Mucosa of gallbladder (tissue), 1 donor: ENCODE data around the gene BMERB1. TPM values are rescaled to one million over a fixed set of nuclear protein-coding genes. Genes with fewer than 3 reads are reported as not detected.
A peak's percentile ranks its signal among the peaks of the same experiment; 100 is the strongest.
"Not testable (repeated sequence)": the region's sequence is repeated elsewhere in the genome, so short reads cannot be mapped to it uniquely, and the experiment has no call there.

Experiments used
- DNase-seq: peaks from one replicate; pipeline ENCODE4 v3.0.0-alpha.2; 2020; ENCODE audit warnings: low spot score
- total RNA-seq: library from RNA; stranded (reverse); gene quantifications from one replicate; pipeline ENCODE4 v1.2.1, GENCODE V29; 2021
- donor health status: DM: no; HTN: no; CAD: no.

BMERB1 gene
- total RNA-seq, 1 donor from 2014 or later, result 67.0 TPM

DNA sequence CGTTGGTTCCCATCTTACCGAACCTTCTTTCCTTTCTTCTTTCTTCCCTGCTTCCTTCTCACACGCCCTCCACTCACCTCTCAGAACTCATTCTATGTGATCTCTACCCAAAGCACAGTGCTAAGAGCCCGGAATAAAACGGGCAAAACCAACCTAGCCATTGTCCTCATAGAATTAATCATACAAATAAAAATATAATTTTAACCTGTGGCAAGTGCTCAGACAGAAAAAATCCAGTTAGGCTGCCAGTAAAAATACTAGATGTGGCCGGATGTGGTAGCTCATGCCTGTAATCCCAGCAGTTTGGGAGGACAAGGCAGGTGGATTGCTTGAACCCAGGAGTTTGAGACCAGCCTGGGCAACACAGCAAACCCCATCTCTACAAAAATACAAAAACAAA, 27.0 kb downstream of the BMERB1 start:
- no peak for DNase-seq

DNA sequence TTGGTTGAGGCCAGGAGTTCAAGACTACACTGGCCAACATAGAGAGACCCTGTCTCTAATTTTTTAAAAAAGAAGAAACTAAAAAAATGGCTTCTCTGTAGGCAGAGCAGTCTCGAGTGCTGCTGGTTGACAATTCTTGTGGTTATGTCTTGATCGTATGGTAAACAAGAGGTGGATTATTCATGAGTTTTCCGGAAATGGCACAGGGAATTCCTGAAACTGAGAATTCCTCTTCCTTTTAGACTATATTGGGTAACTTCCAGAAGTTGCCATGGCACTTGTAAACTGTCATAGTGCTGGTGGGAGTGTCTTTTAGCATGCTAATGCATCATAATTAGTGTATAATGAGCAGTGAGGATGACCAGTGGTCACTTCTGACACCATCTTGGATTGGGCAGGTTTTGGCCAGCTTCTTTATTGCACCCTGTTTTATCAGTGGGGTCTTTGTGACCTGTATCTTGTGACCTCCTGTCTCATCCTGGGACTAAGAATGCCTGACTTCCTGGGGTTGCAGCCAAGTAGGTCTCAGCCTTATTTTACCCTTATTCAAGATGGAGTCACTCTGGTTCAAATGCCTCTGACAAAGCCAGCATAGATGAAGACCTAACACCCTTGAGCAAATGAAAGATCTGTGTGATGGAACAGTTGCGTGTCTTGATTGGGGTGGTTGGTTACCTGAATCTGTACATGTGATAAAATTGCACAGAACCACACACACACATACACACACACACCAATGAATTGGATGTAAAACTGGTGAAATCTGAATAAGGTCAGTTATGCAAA, 30.2 kb downstream of the BMERB1 start:
- DNase-seq, result no peak

DNA sequence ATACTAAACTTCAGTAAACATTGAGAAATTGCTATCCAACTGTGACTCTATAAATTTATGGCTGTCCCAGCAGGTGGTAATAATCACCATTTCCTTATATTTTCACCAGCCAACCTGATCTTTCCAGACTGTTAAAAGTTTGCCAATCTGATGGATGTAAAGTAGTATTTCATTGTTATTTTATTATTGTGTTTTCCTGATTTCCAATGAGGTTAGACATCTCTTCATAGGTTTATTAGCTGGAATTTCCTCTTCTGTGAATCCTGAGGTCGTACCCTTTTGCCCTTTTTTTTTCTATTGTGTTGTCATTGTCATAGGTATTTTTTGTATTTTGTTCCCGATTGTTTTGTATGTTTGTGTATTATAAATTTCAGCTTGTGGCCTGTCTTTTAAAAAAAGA, 31.7 kb downstream of the BMERB1 start:
- DNase-seq, result no peak

DNA sequence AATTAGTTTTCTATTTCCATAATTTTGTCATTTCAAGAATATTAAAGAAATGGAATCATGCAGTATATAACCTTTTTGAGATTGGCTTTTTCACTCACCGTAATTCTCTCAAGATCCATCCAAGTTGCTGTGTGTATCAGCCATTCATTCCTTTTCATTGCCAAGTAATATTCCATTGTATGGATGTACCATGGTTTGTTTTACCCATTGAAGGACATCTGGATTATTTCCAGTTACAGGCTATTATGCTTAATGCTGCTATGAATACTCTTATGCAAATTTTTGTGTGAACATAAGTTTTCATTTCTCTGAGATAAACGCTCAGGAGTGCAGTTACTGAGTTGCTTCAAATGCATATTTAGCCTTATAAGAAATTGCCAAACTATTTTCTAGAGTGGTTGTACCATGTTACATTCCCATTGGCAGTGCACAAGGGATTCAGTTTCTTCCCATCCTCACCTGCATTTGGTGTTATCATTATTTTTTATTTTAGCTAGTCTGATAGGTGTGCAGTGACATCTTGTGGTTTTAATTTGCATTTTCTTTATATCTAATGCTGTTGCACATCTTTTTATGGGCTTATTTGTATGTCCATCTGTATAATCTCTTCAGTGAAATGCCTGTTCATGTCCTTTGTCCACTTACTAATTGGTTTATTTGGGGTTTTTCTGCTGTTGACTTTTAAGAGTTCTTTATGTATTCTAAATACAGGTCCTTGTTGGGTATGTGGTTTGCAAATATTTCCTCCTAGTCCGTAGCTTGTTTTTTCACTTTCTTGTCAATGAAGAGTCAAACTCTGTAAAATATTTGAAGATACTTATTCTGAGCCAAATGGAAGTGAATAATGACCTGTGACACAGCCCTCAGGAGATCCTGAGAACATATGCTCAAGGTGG, 32.7 kb downstream of the BMERB1 start:
- no peak for DNase-seq

DNA sequence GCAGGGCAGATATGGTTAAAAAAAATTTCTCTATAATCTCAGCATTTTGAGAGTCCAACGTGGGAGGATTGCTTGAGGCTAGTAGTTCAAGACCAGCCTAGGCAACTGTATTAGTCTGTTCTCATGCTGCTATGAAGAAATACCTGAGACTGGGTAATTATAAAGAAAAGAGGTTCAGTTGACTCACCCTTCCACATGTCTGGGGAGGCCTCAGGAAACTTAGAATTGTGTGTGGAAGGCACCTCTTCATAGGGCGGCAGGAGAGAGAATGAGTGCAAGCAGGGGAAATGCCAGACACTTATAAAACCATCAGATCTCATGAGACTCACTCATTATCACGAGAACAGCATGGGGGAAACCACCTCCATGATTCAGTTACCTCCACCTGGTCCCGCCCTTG, 42.6 kb downstream of the BMERB1 start:
- DNase-seq, result not testable (repeated sequence)

DNA sequence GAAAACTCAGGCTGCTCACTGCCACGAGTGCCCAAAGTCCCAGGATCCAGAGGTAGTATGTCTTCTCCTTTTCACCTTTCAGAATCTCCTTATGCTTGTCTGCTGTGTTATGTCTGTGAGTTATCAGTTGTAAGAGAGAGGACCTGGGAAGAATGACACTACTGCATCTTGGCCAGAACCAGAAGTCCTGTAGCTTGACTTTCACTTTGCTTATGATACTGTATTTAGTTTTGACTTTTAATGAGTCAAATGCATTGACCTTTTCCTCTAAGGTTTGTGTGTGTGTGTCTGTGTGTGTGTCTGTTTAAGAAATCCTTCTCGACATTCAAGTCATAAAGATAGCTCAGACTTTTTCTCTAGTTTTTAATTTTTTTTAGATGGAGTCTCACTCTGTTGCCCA, 43.4 kb downstream of the BMERB1 start:
- DNase-seq, result no peak

DNA sequence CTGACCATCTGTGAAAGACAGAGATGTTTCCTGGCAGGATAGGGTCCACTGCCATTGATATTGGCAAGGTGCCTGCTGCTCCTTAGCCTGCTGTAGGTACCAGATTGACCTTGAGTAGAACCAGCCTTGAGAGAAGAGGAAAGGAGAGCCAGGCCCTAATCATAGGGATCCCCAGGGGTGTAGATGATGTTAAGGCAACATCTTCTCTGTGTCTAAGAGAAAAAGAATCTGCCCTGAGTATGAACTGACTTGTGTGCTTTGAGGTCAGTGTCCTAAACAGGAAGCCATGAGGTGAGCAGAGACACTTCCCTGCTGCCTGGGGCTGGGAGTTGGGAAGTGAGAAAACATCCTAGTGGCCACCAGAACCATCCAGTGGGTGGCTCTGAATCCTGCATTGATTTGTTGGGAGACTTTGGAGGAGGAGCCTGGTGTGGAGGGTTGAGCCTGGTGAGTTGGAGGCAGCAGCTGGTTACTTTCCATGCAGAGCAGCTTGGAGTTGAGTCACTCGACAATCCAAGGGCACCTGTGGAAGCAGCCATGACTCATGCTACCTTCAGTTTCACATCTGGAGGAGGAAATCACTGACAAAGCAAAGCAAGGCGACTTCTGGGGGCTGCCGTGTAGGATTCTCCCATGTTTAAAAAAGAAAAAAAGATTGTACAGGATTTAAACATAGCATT, 47.8 kb downstream of the BMERB1 start:
- peak; percentile 89 for DNase-seq

DNA sequence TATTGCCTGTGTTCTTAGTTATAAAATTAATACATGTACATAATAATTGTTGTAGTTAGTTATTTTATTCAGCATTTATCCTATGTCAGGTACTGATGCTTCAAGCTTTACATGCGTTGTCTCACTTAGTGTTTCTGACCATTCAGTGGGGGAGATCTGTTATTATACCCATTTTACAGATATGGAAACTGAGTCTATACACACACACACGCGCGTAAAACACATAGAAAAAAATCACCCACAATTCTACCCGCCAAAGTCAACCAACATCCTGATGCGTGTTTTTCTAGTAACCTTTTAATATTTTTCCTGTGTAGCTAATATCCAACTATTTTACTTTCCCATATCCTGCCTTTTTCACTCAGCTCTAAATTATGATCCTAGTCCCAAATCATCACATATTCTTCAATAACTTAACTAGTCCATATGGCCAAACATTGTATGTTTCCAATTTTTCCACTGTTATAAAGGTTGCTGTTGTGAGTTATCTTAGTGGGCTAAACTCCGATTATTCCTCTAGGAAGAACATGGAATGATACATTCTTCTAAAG, 48.4 kb downstream of the BMERB1 start:
- no peak for DNase-seq

DNA sequence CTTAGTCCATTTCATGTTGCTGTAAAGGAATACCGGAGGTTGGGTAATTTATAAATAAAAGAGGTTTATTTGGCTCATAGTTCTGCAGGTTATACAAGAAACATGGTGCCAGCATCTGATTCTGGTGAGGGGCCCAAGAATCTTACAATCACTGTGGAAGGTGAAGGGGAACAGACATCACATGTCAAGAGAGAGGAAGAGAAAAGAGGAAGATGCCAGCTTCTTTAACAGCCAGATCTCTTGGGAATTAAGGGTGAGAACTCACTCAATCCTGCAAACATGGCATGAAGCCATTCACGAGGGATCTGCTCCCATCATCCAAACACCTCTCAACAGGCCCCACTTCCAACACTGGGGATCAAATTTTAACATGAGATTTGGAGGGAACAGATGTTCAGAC, 49.5 kb downstream of the BMERB1 start:
- DNase-seq, result no peak

DNA sequence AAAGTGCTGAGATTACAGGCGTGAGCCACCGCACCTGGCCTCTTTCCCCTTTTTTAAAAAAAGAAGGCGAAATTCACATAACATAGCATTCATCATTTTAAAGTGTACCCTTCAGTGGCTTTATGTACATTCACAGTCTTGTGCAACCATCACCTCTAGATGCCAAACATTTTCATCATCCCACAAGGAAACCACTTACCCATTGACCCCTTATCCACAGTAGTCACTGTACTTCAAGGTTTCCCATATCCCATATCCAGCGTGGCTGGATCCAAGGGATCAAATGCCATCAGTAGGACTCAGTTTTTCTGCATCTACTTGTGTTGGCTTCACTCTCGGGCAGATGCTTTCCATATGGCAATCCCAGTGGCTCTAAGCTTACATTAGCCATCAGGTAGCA, 50.3 kb downstream of the BMERB1 start:
- DNase-seq, result no peak

DNA sequence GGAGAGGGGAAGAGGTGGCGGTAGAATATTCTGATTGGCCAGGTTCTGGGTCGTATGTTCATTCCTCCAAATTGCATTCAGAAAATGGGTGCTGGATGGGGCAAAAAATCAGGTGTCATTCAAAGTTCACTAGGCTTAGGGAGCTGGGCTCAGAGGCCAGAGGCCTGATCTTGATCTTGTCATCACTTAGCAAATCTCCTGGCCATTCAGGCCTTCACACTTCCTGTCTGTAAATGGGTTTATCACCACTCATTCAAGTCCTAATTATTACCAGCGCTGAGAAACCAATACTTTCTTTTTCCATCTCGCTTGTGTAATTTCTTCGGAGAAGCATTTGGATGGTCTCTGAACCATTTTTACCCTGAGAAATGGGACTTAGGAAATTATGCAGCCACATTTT, 50.8 kb downstream of the BMERB1 start:
- DNase-seq, result no peak

DNA sequence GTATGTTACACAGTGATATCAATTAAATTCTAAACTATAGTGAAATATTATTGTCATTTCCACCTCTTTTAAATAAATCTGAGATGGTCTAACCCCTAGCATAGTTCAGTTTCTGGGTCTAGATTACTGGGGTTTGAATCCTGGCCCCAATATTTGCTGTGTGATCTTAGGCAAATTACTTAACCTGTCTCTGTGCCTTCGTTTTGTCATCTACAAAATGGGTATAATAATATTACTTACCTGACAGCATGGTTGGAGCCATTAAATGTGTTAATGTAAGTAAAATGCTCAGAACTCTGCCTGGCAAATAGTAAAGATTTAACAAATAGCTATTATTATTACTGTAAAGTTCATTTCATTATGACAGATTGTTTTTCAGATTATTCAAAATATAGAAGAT, 52.3 kb downstream of the BMERB1 start:
- DNase-seq, result no peak

DNA sequence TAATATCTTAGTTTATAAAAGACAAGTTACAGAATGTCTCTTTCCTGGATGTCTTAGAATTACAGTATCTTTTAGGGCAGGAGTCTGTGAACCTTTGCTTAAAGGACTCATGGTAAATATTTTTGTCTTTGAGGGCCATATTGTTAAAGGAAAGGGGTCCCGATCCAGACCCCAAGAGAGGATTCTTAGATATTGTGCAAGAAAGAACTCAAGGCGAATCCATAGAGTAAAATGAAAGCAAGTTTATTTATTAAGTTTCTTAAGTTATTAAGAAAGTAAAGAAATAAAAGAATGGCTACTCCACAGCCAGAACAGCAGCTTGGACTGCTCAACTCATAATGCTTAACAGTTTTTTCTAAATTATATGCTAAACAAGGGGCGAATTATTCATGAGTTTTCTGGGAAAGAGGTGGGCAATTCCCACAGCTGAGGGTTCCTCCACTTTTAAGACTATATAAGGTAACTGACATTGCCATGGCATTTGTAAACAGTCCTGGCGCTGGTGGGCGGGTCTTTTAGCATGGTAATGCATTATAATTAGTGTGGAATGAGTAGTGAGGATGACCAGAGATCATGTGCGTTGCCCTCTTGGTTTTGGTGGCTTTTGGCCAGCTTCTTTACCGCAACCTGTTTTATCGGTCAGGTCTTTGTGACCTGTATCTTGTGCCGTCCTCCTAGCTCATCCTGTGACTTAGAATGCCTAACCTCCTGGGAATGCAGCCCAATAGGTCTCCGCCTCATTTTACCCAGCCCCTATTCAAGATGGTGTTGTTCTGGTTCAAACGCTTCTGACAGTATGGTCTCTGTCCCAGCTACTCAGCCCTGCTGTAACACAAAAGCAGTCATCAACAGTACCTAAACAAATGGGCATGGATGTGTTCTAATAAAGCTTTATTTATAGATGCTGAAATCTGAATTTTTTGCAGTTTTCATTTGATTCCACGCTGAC, 53.2 kb downstream of the BMERB1 start:
- DNase-seq, result no peak

DNA sequence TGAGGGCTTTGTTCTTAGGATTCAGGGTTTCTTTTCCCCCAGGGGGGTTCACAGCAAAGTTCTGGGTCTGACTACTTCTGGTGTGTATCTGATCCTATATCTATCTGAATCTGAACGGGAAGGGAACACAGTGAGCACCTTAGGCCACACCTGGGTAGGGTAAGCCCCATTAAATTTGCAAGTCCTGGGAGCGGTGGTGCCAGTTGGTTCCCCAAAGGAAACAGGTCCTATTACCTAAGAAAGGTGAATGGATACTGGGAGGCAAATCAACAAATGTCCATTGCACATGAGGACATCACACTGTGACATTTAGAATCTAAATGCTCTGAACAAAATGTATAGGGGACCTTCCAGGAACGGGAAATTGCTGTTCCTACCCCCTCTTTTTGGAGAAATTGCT, 54.6 kb downstream of the BMERB1 start:
- DNase-seq, result no peak

DNA sequence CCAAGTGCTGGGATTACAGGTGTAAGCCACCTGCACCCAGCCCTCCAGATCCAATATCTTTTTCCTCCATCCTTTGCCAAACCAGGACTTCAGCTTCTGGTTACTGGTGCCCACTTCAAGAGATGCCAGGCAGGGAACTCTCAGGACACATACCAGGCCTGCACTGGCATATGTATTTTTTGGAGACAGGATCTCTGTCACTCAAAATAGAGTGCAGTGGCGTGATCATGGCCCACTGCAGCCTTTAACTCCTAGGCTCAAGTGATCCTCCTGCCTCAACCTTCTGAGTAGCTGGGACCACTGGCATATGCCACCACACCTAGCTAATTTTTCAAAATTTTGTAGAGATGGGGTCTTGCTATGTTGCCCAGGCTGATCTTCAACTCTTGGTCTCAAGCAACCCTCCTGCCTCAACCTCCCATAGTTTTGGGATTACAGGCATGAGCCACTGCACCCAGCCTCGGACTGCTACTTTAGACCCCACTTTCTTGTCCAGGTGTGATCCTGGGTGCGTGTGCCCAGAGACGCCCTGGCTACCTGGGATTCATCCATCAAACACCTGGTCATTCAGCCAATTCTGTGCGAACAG, 55.8 kb downstream of the BMERB1 start:
- DNase-seq, result no peak

DNA sequence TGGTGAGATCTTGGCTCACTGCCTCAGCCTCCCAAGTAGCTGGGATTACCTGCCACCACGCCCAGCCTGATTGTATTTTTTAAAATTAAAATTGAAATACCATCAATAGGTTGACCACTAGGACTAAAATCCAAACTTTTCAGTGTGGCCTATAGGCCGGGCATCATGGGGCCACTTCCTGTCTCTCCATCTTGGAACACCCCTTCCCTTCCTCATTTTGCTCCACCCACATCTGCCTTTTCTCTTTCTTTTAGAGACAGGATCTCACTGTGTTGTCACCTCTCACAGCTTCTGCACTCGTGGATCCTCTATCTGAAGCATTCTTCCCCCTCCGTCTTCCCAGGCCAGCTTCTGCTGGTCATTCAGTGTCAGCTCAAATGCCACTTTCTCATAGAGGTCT, 57.0 kb downstream of the BMERB1 start:
- DNase-seq, result no peak

DNA sequence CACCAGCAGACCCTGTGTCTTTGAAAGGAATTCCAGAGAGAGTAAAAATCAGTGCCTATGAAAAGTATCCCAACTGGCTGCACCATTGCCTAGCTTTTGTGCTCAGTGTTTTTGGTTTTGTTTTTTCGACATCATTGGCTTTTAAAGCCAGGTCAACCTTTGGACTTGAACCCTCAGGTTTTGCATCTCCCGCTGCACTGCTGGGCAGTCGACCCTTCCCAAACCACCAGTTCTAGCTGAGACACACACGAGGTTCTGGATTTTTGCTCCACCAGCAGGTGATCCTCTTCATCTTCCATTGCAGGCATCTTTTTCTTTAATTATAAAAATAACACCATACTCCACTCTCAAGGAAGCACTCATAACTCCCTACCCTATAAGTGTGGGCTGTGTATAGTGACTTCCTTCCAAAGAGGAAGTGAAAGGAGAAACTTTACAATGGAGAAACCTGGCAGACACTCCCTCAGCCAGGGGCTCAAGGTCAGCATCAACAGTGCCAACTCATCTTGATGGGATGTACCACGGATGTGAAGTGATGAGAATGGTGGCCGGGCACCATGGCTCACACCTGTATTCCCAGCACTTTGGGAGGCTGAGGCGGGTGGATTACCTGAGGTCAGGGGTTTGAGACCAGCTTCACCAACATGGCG, 57.8 kb downstream of the BMERB1 start:
- no peak for DNase-seq

DNA sequence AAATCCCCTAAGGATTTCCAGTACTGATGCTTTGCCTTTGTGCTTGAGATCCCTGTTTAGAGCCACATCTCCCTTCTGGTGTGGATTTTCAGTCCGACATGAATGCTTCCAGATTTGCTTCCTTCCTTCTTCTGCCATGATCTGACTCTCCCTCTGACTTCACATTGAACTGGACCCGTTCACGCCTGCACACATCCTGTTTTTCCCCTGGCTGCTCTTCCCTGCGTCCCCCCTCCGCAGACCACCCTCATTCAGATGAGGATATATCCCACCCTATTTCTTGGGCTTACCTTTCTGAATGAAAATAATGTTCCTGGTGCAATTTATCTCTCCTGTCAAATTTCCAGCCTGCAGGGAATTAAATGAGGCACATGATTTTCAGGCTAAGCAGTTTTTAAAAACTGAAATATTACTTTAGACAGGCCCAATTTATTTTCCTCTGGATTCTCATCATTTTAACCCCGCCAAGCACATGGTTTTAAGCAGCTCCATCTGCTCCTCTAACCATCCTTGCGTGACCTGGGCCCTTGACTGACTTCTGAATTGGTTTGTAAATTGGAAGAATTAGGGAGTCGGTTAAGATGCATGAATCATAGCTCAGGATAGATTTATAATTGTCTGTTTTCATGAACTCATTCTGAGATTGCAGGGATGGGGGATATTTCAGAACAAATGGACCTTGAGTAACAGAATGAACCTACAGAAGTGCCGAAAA, 59.2 kb downstream of the BMERB1 start:
- DNase-seq, result no peak

DNA sequence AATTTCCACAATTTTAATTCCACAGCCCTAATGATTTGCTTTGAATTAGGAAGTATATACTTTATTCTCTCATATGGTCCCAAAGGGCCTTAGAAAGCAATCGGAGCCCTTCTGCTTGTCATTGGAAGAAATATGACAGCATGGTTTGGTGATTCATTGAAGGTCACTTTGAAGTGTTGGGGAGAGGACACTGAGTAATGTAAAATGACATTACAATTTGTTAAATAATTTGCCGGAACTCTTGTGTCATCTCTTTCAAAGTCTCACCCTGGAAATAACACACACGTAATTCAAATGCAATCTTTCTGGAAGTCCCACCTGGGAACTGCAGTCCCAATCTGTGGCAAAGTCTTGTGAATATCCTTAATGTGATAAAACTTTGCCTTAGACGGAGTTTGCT, 59.8 kb downstream of the BMERB1 start:
- no peak for DNase-seq

DNA sequence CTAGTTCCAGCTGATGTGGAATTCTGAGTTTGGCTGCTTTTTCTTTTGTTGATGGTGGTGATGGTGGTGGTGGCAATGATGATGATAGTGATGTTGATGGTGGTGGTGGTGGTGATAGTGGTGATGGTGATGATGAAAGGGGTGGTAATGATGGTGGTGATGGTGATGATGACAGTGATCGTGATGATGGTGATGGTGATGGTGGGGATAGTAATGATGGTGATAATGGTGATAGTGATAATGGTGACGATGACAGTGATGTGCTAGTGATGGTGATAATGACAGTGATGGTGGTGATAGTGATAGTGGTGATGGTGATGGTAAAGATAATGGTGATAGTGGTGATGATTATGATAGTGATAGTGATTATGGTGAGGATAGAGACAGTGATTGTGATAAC, 61.5 kb downstream of the BMERB1 start:
- no peak for DNase-seq
